Ascending aorta (tissue), 2 donors: ENCODE measurements around the gene IFT172. TPM values are rescaled to one million over a fixed set of nuclear protein-coding genes. Genes with fewer than 3 reads are reported as not detected.

ENCODE experiments used
- DNase-seq, 2 donors: peaks; one replicate each; pipeline ENCODE4 v3.0.0-alpha.2; 2019; ENCODE audit warnings: low spot score in 2 of 2
- H3K27ac ChIP-seq, 2 donors: fragments of 200-600 bp; sonication (generic); one replicate each; pipeline ENCODE4 v1.5.1; 2016 to 2017; ENCODE audit warnings: mild to moderate bottlenecking in 1 of 2
- H3K27me3 ChIP-seq: fragments of 200-600 bp; sonication (generic); one replicate; pipeline ENCODE4 v1.5.1; 2017
- H3K36me3 ChIP-seq, 2 donors: fragments of 200-600 bp; sonication (generic); one replicate each; pipeline ENCODE4 v1.5.1; 2016
- H3K4me1 ChIP-seq, 2 donors: fragments of 200-600 bp; sonication (generic); one replicate each; pipeline ENCODE4 v1.5.1; 2016 to 2017; ENCODE audit warnings: mild to moderate bottlenecking in 1 of 2
- H3K4me3 ChIP-seq, 2 donors: fragments of 200-600 bp; sonication (generic); one replicate each; pipeline ENCODE4 v1.5.1; 2016 to 2017; ENCODE audit warnings: mild to moderate bottlenecking in 1 of 2
- H3K9me3 ChIP-seq, 2 donors: fragments of 200-600 bp; sonication (generic); one replicate each; pipeline ENCODE4 v1.5.1; 2016
- CTCF ChIP-seq, 3 experiments: fragments of 200-600 bp in 2 of 3; fragments of 450-650 bp in 1 of 3; sonication (generic) in 2 of 3; IDR thresholded peaks; one replicate each; pipeline ENCODE4 v1.5.1; 2016 to 2019; ENCODE audit warnings: antibody characterized with exemption in 3 of 3, mild to moderate bottlenecking in 1 of 3, moderate library complexity in 1 of 3
- intact Hi-C: fragments of 100-400 bp; cut with DNase I; formaldehyde crosslinking; loops from one replicate; pipeline ENCODE4 v1.15.1; 2023
- total RNA-seq: library from RNA; depleted of rRNA; stranded (reverse); fragments of >200 nt; gene quantifications from one replicate; pipeline ENCODE4 v1.1.0, GENCODE V29; 2016

The IFT172 gene
- total RNA-seq, 1 donor from 2014 or later = 204 TPM

GRCh38 chr2:27502142-27502541, 12.6 kb upstream of the IFT172 start:
- TF ChIP-seq CTCF (IDR thresholded peaks at IDR 0.05) = no peak
- no peak for DNase-seq
- Histone ChIP-seq H3K4me1 (no peaks in the 10 kb centered on the region), H3K27me3 (no peaks in the 10 kb centered on the region), H3K4me3 (no peak overlapping the region), H3K9me3 (no peaks in the 10 kb centered on the region), H3K36me3 (no peaks in the 10 kb centered on the region), H3K27ac (no peak overlapping the region)
- intact Hi-C loops = no loop called here

- H3K36me3 ChIP-seq = no peaks in the 10 kb centered on the region
- TF ChIP-seq CTCF (IDR thresholded peaks at IDR 0.05) = no peak
- no peaks in the 10 kb centered on the region for H3K9me3 ChIP-seq
- no peak overlapping the region for H3K4me3 ChIP-seq
- no peaks in the 10 kb centered on the region for H3K4me1 ChIP-seq
- DNase-seq = no peak
- intact Hi-C loops = no loop called here
- no peak overlapping the region for H3K27ac ChIP-seq
- no peaks in the 10 kb centered on the region for H3K27me3 ChIP-seq
Observed at GRCh38 chr2:27501042-27501441, 11.5 kb upstream of the IFT172 start.

- no peak for TF ChIP-seq CTCF (IDR thresholded peaks at IDR 0.05)
- DNase-seq = no peak
- H3K4me3 ChIP-seq = no peak overlapping the region
- no peaks in the 10 kb centered on the region for H3K27me3 ChIP-seq
- intact Hi-C loops = loop anchor here (10.0 kb wide), 1 partner anchor 364 kb away; the partner anchor contains the start of genes PREB and PRR30
- H3K36me3 ChIP-seq = no peaks in the 10 kb centered on the region
- H3K27ac ChIP-seq = no peak overlapping the region
- H3K9me3 ChIP-seq = no peaks in the 10 kb centered on the region
- peaks cover 0 to 4% of the 10 kb centered on the region in 2 donors for H3K4me1 ChIP-seq
Observed at GRCh38 chr2:27498975-27499374, 9.4 kb upstream of the IFT172 start.

GRCh38 chr2:27497288-27497627, 7.7 kb upstream of the IFT172 start:
- intact Hi-C loops = loop anchor here (10.0 kb wide), 1 partner anchor 362 kb away; the partner anchor contains the start of genes PREB and PRR30
- H3K4me3 ChIP-seq = no peak overlapping the region
- peaks cover 0 to 6% of the 10 kb centered on the region in 2 donors for H3K4me1 ChIP-seq
- no peaks in the 10 kb centered on the region for H3K9me3 ChIP-seq
- no peaks in the 10 kb centered on the region for H3K36me3 ChIP-seq
- no peak for TF ChIP-seq CTCF (IDR thresholded peaks at IDR 0.05)
- no peak overlapping the region for H3K27ac ChIP-seq
- no peaks in the 10 kb centered on the region for H3K27me3 ChIP-seq
- no peak for DNase-seq

GRCh38 chr2:27496357-27497287, 7.1 kb upstream of the IFT172 start, which contains the start of gene GCKR:
TSS of gene GCKR (plus strand) at chr2:27496839. CDS start at chr2:27496905, 66 bp downstream.
- H3K9me3 ChIP-seq = no peaks in the 10 kb centered on the region
- peak within 1 kb of the TSS in 1 of 2 donors; percentile 96 for H3K4me3 ChIP-seq
- H3K27ac ChIP-seq = no peak within 1 kb of the TSS
- DNase-seq = no peak
- no peak for TF ChIP-seq CTCF (IDR thresholded peaks at IDR 0.05)
- peaks cover 0 to 6% of the 10 kb centered on the region in 2 donors for H3K4me1 ChIP-seq
- no peaks in the 10 kb centered on the region for H3K36me3 ChIP-seq
- no peaks in the 10 kb centered on the region for H3K27me3 ChIP-seq
- intact Hi-C loops = loop anchor here (10.0 kb wide), 1 partner anchor 362 kb away; the partner anchor contains the start of genes PREB and PRR30
